IMR-90 (cell line): ENCODE measurements around the gene THEM4. TPM values are rescaled to one million over a fixed set of nuclear protein-coding genes. Genes with fewer than 3 reads are reported as not detected.

Source experiments
- ATAC-seq: fragments of 200-7000 bp; cut with Tn5 transposase; 2 replicates; pipeline ENCODE4 v1.9.1; 2020; ENCODE audit warnings: low read depth, mild to moderate bottlenecking, moderate library complexity
- BruUV-seq: library from RNA; stranded (reverse); fragments of 400-500 nt; replicated peaks from 2 replicates; lab custom pipeline; 2021; lab: Mats Ljungman, UMichigan
- CTCF ChIA-PET: fragments of 300-600 bp; formaldehyde crosslinking; extraction: SDS; loops from one replicate; lab custom pipeline; 2021; ENCODE audit warnings: antibody characterized with exemption; lab: Yijun Ruan, JAX
- POLR2A ChIA-PET: fragments of 300-600 bp; sonication (Branson Sonifier 250); formaldehyde crosslinking; loops from one replicate; lab custom pipeline; 2022; ENCODE audit warnings: antibody characterized with exemption; ENCODE audit not compliant: unreplicated experiment; lab: Charles Lee
- DNase-seq: peaks from one replicate; pipeline ENCODE4 v3.0.0; 2013
- H2AFZ ChIP-seq: replicated peaks from 2 replicates; pipeline ENCODE3; 2013; ENCODE audit warnings: low read length, mild to moderate bottlenecking; ENCODE audit not compliant: poor library complexity
- H2AK5ac ChIP-seq: 2 replicates; pipeline ENCODE4 v1.6.1; 2013; ENCODE audit warnings: low read depth, low read length, inconsistent platforms
- H2AK9ac ChIP-seq: replicated peaks from 2 replicates; pipeline ENCODE3; 2013; ENCODE audit warnings: mild to moderate bottlenecking, low read depth, low read length, moderate library complexity; ENCODE audit not compliant: poor library complexity
- H2BK120ac ChIP-seq: 2 replicates; pipeline ENCODE4 v1.6.1; 2013; ENCODE audit warnings: low read depth, low read length, inconsistent platforms
- H2BK15ac ChIP-seq: 3 replicates; pipeline ENCODE4 v1.6.1; 2013; ENCODE audit warnings: low read depth, low read length, inconsistent platforms
- H2BK20ac ChIP-seq: 2 replicates; pipeline ENCODE4 v1.6.1; 2013; ENCODE audit warnings: low read depth, mild to moderate bottlenecking, inconsistent platforms, low read length, moderate library complexity
- H2BK5ac ChIP-seq: 2 replicates; pipeline ENCODE4 v1.6.1; 2013; ENCODE audit warnings: mild to moderate bottlenecking, low read depth, low read length, inconsistent platforms; ENCODE audit not compliant: poor library complexity, severe bottlenecking
- H3K14ac ChIP-seq: replicated peaks from 2 replicates; pipeline ENCODE4 v1.6.1; 2013; ENCODE audit warnings: low read depth, low read length, inconsistent platforms
- H3K18ac ChIP-seq: 2 replicates; pipeline ENCODE4 v1.6.1; 2013; ENCODE audit warnings: low read depth, low read length, control low read depth
- H3K23ac ChIP-seq: 2 replicates; pipeline ENCODE4 v1.6.1; 2013; ENCODE audit warnings: low read depth, low read length, inconsistent platforms
- H3K27ac ChIP-seq: 2 replicates; pipeline ENCODE4 v1.5.1; 2013; ENCODE audit warnings: mild to moderate bottlenecking, control low read depth, low read length; ENCODE audit not compliant: insufficient read depth
- H3K27me3 ChIP-seq: 2 replicates; pipeline ENCODE4 v1.6.1; 2013; ENCODE audit warnings: low read length; ENCODE audit not compliant: control insufficient read depth, insufficient read depth
- H3K36me3 ChIP-seq: 2 replicates; pipeline ENCODE4 v1.6.1; 2013; ENCODE audit warnings: low read length, mixed read lengths; ENCODE audit not compliant: control insufficient read depth, insufficient read depth
- H3K4ac ChIP-seq: 2 replicates; pipeline ENCODE4 v1.6.1; 2013; ENCODE audit warnings: low read depth, low read length, inconsistent platforms
- H3K4me1 ChIP-seq: 2 replicates; pipeline ENCODE4 v1.6.1; 2013; ENCODE audit warnings: low read length, mixed read lengths; ENCODE audit not compliant: control insufficient read depth, insufficient read depth
- H3K4me2 ChIP-seq: 2 replicates; pipeline ENCODE4 v1.6.1; 2013; ENCODE audit warnings: low read depth, mild to moderate bottlenecking, control low read depth, low read length, moderate library complexity
- H3K4me3 ChIP-seq: 2 replicates; pipeline ENCODE4 v1.5.1; 2013; ENCODE audit warnings: low read depth, mild to moderate bottlenecking, control low read depth, low read length, moderate library complexity; ENCODE audit not compliant: insufficient read depth
- H3K56ac ChIP-seq: 2 replicates; pipeline ENCODE4 v1.6.1; 2013; ENCODE audit warnings: low read length, inconsistent platforms; ENCODE audit not compliant: insufficient read depth; ENCODE audit errors: extremely low read depth
- H3K79me1 ChIP-seq, 2 experiments: 2 replicates each; pipeline ENCODE4 v1.6.1; 2013; ENCODE audit warnings: low read length in 2 of 2, inconsistent platforms in 1 of 2, low read depth in 1 of 2
- H3K9ac ChIP-seq: 2 replicates; pipeline ENCODE4 v1.6.1; 2013; ENCODE audit warnings: low read depth, low read length, control low read depth
- H3K9me1 ChIP-seq: 2 replicates; pipeline ENCODE4 v1.6.1; 2013; ENCODE audit warnings: low read length, inconsistent platforms; ENCODE audit not compliant: insufficient read depth
- H3K9me3 ChIP-seq: 2 replicates; pipeline ENCODE4 v1.6.1; 2013; ENCODE audit warnings: low read length; ENCODE audit not compliant: control insufficient read depth, insufficient read depth
- H4K20me1 ChIP-seq: 2 replicates; pipeline ENCODE4 v1.6.1; 2013; ENCODE audit warnings: low read length, inconsistent platforms; ENCODE audit not compliant: insufficient read depth
- H4K5ac ChIP-seq: 2 replicates; pipeline ENCODE4 v1.6.1; 2013; ENCODE audit warnings: mild to moderate bottlenecking, low read depth, low read length, control low read depth
- H4K8ac ChIP-seq, 2 experiments: 2 replicates each; pipeline ENCODE4 v1.6.1; 2013; ENCODE audit warnings: low read depth in 2 of 2, low read length in 2 of 2, control low read depth in 1 of 2, inconsistent platforms in 1 of 2
- H4K91ac ChIP-seq: 2 replicates; pipeline ENCODE4 v1.6.1; 2013; ENCODE audit warnings: low read depth, low read length, inconsistent platforms; ENCODE audit not compliant: insufficient read depth
- RCOR1 ChIP-seq: IDR thresholded peaks from 2 replicates; pipeline ENCODE4 v1.6.1; 2012; ENCODE audit warnings: mild to moderate bottlenecking, low read length, improper control_type of control experiment; ENCODE audit not compliant: insufficient replicate concordance
- SMC3 ChIP-seq: fragments of 150-350 bp; IDR thresholded peaks from 2 replicates; pipeline ENCODE4 v1.6.1; 2016; ENCODE audit warnings: low read depth, mild to moderate bottlenecking, antibody characterized with exemption, low read length, moderate library complexity
- WGBS, 2 experiments: methylation state at CpG; one replicate each; pipeline versions ENCODE4 v1.1.5 to v1.1.7; 2013; ENCODE audit warnings: missing lambda C conversion rate in 2 of 2; ENCODE audit not compliant: insufficient read length in 1 of 2; ENCODE audit errors: extremely low coverage in 2 of 2; 5-methylcytosine and 5-hydroxymethylcytosine counted together
- dilution Hi-C: fragments of 300-500 bp; cut with HindIII; formaldehyde crosslinking; loops from one replicate; pipeline ENCODE4 v1.14.3; 2018; ENCODE audit warnings: low sequenced_read_pairs; ENCODE audit not compliant: unreplicated experiment
- in situ Hi-C: fragments of 300-500 bp; cut with MboI; formaldehyde crosslinking; loops from 3 replicates; pipeline ENCODE4 v1.14.3; 2019; ENCODE audit warnings: low sequenced_read_pairs, inconsistent platforms, mixed read lengths
- intact Hi-C: fragments of 100-400 bp; cut with micrococcal nuclease; formaldehyde crosslinking; loops from 2 replicates; pipeline ENCODE4 v1.10.0; 2022
- polyA plus RNA-seq, 3 experiments: library from polyadenylated mRNA; depleted of rRNA; stranded (reverse); fragments of >200 nt; gene quantifications; 2 replicates each; pipeline ENCODE4 v1.2.3, GENCODE V29; 2012; ENCODE audit warnings: low replicate concordance in 1 of 3
- total RNA-seq: library from RNA; depleted of rRNA; stranded (reverse); fragments of >200 nt; gene quantifications from 2 replicates; pipeline ENCODE4 v1.2.3, GENCODE V29; 2012
- TF ChIP-seq, protein P1 (sequence below): fragments of 150-350 bp; IDR thresholded peaks from 2 replicates; pipeline ENCODE4 v1.6.1; 2016; ENCODE audit warnings: low read depth, mild to moderate bottlenecking, low read length, moderate library complexity, borderline replicate concordance

The THEM4 gene
- total and polyA plus RNA-seq, 2 of the 4 experiments (the other 2 are of a cell fraction) = 7.3 to 15.7 TPM

- Histone ChIP-seq H3K27me3 (peaks cover 19% of the 10 kb centered on the region), H3K18ac (no peak overlapping the region), H3K14ac (no peak overlapping the region), H3K9me1 (peaks cover 4% of the 10 kb centered on the region; the same call in 1 of the 2 replicates), H3K9ac (no peak overlapping the region), H2AK9ac (no peak overlapping the region), H2AFZ (no peak overlapping the region), H4K5ac (no peak overlapping the region), H3K27ac (no peak overlapping the region), H3K4me2 (no peak overlapping the region), H2BK120ac (no peak overlapping the region), H2AK5ac (no peak overlapping the region), H3K4me1 (peaks cover 1% of the 10 kb centered on the region; the same call in 1 of the 2 replicates), H3K79me1 (no peaks in the 10 kb centered on the region), H2BK5ac (no peak overlapping the region), H3K4me3 (no peak overlapping the region), H3K4ac (no peak overlapping the region), H3K23ac (no peak overlapping the region), H3K56ac (no peak overlapping the region), H4K8ac (no peak overlapping the region), H3K36me3 (no peaks in the 10 kb centered on the region), H4K91ac (no peak overlapping the region), H4K20me1 (no peaks in the 10 kb centered on the region), H2BK20ac (no peak overlapping the region), H2BK15ac (no peak overlapping the region), H3K9me3 (no peaks in the 10 kb centered on the region)
- WGBS, 2 experiments = 100% methylated on average over 1 of the region's 3 CpGs; no CpG with 5 or more reads in 1 of the 2 experiments
- TF ChIP-seq SMC3 = no peak
- TF ChIP-seq, protein P1, sequence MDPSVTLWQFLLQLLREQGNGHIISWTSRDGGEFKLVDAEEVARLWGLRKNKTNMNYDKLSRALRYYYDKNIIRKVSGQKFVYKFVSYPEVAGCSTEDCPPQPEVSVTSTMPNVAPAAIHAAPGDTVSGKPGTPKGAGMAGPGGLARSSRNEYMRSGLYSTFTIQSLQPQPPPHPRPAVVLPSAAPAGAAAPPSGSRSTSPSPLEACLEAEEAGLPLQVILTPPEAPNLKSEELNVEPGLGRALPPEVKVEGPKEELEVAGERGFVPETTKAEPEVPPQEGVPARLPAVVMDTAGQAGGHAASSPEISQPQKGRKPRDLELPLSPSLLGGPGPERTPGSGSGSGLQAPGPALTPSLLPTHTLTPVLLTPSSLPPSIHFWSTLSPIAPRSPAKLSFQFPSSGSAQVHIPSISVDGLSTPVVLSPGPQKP = no peak
- TF ChIP-seq RCOR1 = no peak
- intact Hi-C loops = no loop called here
- in situ Hi-C loops = no loop called here
- CTCF ChIA-PET = no interaction called here
- POLR2A ChIA-PET = interaction anchor here (0.5 kb wide), 1 partner anchor 68 kb away, joined by 4 read pairs; no protein-coding TSS in a partner anchor
- DNase-seq (peak; percentile 29), ATAC-seq (peak; percentile 66)
- dilution Hi-C loops = no loop called here
- no TSS peak for BruUV-seq
Measured at GRCh38 chr1:151858030-151858746, 51.1 kb downstream of the THEM4 start.
